Left colon (tissue), 2 donors: ENCODE results near the gene BPIFA1. TPM values are rescaled to one million over a fixed set of nuclear protein-coding genes. Genes with fewer than 3 reads are reported as not detected.

Experiments
- ATAC-seq: fragments of 200-7000 bp; cut with Tn5 transposase; one replicate; pipeline ENCODE4 v1.9.1; 2020; ENCODE audit warnings: mild to moderate bottlenecking, moderate library complexity
- DNase-seq, 2 donors: peaks; one replicate each; pipeline ENCODE4 v3.0.0-alpha.2; 2020
- intact Hi-C, 2 donors: fragments of 100-400 bp; cut with DNase I in 1 of 2; cut with micrococcal nuclease in 1 of 2; formaldehyde crosslinking; loops; one replicate each; pipeline versions ENCODE4 v1.11.2 to v1.14.0; 2022; cut with DNase I, micrococcal nuclease
- long read RNA-seq: library from polyadenylated mRNA; unstranded; transcript quantifications from one replicate; pipeline ENCODE4 v2.0.0, GENCODE V29; 2021
- total RNA-seq, 2 donors: library from RNA; stranded (reverse); fragmentation: NEBNext Ultra II Directional; extraction: Animal tissue kit (Norgen Biotek cat#: 25700); gene quantifications; one replicate each; pipeline ENCODE4 v1.2.1, GENCODE V29; 2021
- donor health status: DM: no; HTN: no; CAD: no.
- donor health status: DM: yes; HTN: yes; CAD: no.

The BPIFA1 gene
- total RNA-seq, result not detected
- long read RNA-seq, result 0 reads

DNA sequence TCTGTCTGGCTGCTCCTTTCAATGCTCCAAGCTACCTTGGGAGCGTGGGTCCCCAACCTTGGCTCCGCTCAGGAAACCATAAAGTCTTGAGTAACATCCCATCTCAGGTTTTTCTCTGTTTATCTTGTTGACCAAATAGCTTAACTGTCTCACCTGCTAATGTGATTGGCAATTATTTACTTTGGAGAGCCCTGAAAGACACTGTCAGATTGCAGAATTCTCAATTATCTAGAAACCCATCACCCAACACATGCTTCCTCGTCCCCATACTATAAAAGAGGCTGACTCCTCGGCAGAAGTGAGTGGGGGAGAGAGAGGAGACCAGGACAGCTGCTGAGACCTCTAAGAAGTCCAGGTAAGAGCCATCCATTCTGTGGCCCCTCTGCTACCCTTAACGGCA is at the start of gene BPIFA1:
BPIFA1 (plus strand) TSS at position 301 of the 400 bp plus-strand sequence. CDS start 1,716 bp downstream, outside the sequence.
- intact Hi-C loops, result no loop called here
- ATAC-seq (no peak), DNase-seq (no peak)

DNA sequence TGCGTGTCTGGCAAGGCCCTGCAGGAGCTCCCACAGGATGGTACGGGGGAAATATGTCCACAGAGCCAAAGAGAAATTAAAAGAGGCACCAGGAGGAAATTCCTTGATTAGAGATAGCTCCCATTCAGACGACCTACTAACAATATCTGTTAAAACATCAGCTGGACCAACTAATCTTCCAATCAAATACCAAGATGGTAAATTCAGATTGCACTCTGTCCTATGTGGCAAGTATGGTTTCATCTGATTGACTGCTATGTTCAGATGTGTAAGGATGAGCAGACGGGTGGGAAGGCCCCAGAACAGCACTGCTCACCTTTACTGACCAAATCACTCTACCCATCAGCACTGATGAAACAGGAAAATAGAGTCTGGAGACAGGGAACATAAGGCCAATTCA is 48.3 kb upstream of the BPIFA1 start:
- intact Hi-C loops, result no loop called here
- ATAC-seq, result no peak
- no peak for DNase-seq

DNA sequence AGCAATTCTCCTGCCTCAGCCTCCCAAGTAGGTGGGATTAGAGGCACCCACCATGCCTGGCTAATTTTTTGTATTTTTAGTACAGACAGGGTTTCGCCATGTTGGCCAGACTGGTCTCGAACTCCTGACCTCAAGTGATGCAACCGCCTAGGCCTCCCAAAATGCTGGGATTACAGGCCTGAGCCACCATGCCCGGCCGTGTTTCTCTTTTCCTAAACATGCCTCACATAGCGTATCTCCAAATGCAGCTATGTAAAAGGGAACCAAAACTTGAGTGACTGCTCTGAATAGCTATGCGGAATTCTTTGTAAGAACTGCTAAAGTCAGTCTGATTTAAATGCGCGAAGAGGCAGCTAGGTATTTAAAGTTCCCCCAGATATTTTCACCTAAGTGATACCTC is 47.4 kb upstream of the BPIFA1 start:
- intact Hi-C loops, result no loop called here
- DNase-seq (no peak), ATAC-seq (no peak)

DNA sequence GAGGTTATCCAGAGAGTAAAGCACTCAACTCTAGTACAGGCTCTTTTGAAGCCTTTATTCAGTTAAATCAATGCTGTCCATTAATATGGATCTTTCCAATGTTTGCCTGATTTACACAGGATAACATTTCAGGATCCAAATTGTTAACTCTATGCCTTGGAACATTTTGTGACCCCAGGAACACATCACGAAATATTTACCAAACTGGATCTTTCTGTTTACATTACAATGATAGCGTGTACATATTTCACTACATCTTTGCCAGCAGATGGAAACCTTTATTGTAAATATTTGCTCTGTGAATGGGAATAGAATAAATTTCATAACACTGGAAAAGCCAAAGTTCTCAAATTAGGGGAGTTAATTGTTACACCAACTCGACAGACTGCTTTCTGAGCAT is 44.3 kb upstream of the BPIFA1 start:
- ATAC-seq, result no peak

DNA sequence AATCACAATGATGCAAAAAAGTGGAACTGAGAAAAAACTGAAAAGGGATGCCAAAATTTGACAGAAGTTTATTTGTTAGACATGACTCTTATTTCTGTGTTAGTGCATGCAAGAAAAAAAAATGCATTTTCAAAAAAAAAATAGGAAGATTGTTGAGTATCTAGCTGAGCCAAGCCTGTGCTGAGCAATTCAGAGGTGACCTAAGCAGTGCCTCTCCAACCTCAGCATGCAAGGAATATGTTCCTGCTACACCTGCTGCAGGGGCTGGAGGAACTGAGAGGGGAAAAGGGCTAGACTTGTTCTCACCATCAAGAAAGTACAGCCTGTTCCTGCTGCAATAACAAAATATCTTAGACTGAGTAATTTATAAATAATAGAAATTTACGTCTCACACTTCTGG is 43.8 kb upstream of the BPIFA1 start:
- no peak for DNase-seq
- intact Hi-C loops, result no loop called here
- no peak for ATAC-seq

More for the DNA sequence above, 44.3 kb upstream of the BPIFA1 start:
- DNase-seq, result no peak
- intact Hi-C loops, result no loop called here

DNA sequence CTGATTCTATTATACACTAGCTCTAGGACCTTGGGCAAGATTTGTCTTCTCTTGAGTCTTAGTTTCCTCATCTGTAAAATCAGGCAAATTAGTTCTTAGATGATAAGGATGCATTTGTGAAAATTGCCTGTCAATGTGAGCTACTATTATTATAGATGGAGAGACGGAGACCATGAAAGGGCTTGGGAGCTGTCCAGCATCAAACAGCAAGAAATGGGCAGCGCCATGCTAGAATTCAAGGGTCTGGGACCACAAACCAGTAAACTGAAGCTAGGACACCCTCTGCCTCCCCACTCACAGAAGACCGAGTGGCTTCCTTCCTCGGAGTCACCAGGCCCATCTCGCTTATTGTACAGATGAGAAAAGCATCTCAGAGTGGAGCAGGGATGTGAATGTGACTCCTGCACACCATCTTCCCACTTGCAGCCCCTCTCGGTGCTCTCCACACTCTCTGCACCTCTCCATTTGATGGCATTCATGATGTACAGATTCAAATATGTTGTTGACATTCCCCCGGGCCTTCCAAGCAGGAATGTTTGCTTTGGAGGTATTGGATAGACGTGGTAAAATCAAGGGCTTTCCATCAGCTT is 42.8 kb upstream of the BPIFA1 start:
- ATAC-seq (no peak), DNase-seq (no peak)

DNA sequence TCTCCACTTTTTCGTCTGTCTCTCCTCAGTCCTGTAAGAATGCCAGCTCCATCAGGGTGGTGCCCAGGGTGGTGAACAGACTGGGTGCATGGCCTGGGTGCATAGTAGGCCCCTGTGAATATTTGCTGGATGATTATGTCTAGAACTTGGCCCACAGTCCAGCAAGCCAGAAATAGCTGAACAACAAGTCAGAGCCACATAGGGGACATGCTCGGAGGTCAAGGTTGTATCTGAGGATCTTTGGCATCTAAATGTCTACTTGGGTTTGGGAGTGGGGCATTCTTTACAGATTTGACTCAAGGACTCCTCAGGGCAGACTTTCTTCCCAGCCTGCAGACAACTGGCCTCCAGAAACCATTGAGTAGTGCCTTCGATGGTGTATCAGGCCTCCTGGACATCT is 36.8 kb upstream of the BPIFA1 start:
- ATAC-seq, result no peak
- no peak for DNase-seq
- intact Hi-C loops, result no loop called here

More for the DNA sequence above, 42.8 kb upstream of the BPIFA1 start:
- intact Hi-C loops, result no loop called here

DNA sequence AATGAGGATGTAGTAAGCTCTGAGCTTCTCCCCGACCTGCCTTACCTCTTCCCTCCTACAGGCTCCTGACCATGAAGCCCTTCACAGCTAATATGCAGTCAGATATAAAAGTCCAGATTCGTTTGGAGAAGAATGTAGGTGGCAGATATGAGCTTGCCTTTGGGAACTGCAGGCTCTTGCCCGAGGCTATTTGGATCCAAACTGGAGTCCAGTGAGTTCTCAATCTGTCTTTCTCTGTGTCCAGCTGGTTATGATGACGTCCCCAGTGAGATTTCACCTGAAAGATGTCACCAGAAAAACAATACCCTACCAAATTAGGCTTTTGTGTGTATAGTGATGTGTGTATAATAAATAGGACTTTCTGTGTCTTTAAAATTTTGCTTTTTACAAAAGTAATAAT is 33.3 kb upstream of the BPIFA1 start:
- DNase-seq, result no peak
- ATAC-seq, result no peak
- intact Hi-C loops, result no loop called here

DNA sequence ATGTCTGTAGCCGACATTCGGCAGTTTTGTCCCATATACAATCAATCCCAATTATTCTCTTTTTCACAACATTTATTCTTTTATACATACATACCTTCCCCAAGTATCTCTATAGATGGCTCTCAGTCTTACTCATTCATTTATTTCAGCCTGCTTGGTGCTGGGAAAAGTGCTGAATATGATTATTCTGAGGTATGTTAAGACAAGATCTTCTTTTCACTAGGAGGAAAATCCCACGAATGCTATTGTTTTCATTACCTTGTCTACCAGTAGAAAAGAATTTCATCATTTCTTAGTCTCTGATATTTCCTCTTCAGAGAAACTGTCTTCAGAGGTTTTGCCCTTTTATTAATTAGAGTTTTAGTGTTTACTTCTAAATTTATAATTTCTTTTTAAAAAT is 32.4 kb upstream of the BPIFA1 start:
- no peak for ATAC-seq
- intact Hi-C loops, result no loop called here
- no peak for DNase-seq

DNA sequence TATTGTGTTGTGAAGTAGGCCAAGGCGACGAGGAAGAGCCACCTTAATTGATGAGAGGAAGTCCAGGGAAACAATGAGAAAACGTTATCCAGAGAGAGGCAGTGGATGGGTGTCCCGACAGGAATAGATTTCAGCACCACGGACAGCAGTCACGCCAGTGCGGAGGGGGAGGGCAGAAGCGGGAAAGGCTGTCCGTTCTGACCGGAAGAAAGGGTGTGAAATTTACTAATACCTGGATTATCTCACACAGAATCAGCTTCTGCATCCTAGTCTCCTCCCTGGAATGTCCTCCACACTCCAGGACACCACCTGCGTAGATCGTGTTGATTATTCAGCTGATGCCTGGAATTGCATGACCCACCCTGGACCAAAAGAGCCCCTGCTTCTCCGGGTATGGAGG is 26.0 kb upstream of the BPIFA1 start:
- ATAC-seq (peak; percentile 66), DNase-seq (peak; percentile 34 to 71)
- intact Hi-C loops, result no loop called here

DNA sequence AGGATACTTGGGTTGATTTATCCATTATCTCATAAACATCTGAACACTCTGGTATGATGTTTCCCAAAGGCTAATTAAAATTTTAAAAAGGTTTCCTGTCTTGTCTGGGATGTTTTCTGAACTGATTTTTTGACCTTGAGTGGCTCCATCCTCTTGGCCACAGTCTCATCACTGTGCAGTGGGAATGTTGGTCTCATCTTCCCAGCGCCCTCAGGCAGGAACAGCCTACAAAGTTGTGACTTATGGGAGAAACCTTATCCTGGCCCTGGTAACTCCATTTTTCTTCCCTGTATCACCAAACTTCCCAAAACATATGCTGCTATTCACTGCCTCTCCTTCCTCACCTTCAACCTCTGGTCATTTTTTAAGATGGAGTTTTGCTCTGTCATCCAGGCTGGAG is 25.4 kb upstream of the BPIFA1 start:
- no peak for ATAC-seq

DNA sequence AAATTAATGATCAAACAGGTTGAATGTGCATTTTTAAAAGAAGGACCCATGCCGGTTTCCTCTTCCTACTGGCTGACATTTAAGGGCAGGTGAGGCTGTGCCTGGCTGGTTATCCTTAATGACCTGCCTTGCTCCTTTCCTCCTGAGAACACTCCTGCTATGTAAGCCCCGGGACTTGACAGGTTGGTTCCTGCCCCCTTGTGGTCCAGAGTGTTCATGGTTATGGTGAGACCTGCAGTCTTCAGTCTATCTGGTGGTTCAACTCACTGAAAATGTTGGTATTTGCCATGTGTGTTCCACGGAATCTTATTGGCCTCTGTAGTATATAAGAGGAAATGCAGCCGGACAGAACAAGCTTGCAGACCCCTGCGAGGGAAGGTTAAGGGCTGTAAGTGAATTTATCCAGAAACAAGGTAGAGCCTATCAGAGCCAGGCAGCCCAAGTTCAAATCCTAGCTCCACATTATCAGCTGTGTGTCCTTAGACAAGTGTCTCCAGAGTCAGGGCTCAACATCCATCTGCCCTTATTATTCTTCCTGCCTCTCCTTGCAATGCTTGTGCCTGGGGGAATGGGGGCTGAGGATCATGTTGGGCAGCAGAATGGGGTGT is 23.9 kb upstream of the BPIFA1 start:
- intact Hi-C loops, result no loop called here
- ATAC-seq (peak; percentile 54), DNase-seq (peak in 1 of 2 donors; percentile 30)

More for the DNA sequence above, 25.4 kb upstream of the BPIFA1 start:
- no peak for DNase-seq
- intact Hi-C loops, result no loop called here

DNA sequence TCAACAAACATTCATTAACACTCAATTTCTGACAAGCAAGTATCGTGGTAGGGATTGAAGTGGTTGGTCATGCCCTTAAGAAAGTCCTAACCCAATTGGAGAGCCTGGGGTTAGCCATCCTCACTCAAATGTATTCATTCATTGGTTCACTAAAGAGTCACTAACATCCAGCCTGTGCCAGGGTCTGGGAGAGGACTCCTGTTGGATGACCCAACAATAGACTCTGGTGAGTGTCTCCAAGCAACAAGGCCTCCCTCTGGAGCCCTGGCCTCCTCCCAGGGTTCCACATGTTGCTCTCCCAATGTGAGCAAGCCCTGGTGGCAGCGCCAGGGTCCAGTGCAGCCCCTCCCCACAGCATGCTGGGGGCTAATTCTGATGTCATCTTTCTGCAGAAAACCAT is 18.7 kb upstream of the BPIFA1 start, which contains the start of gene BPIFA3:
BPIFA3 (plus strand) TSS at position 301 of the 400 bp plus-strand sequence. CDS start 185 bp downstream, outside the sequence.
- DNase-seq, result no peak
- ATAC-seq, result no peak

DNA sequence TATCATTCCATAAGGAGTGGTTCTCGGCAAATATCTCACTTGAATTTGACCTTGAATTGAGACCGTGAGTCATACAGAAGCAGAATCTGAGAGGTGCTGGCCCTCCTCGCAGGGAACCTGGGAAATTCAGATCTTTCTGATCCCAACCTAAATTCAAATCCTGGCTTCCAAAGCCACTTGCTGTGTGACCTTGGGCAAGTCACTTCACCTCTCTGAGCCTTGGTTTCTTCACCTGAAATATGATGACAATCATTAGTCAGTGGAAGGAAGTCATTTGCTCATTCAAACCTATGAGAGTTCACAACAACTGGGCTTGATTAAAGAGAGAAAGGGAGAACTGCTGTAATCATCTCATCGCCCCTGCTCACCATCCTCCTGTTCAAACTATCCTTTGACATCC is 11.4 kb upstream of the BPIFA1 start:
- ATAC-seq (no peak), DNase-seq (no peak)
- intact Hi-C loops, result no loop called here

More for the DNA sequence above, 18.7 kb upstream of the BPIFA1 start, which contains the start of gene BPIFA3:
- intact Hi-C loops, result no loop called here

DNA sequence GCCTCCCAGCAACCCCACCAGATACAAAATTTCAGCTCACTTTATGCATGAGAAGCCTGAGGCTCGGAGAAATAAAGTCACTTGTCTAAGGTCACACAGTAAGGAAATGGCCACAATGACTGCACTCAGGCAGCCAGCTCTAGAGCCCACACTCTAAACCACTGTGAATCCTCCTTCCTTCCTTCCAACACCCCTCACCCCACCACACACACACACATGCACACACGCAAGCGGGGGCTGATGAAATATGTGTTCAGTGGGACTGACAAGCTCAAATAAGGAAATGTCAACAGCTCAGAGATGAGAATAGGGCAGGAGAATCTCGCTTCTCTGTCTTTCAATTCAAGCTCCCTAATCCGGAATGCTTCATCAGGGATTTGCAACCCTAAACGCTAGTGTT is 6.0 kb upstream of the BPIFA1 start:
- intact Hi-C loops, result no loop called here
- no peak for ATAC-seq
- DNase-seq, result no peak

DNA sequence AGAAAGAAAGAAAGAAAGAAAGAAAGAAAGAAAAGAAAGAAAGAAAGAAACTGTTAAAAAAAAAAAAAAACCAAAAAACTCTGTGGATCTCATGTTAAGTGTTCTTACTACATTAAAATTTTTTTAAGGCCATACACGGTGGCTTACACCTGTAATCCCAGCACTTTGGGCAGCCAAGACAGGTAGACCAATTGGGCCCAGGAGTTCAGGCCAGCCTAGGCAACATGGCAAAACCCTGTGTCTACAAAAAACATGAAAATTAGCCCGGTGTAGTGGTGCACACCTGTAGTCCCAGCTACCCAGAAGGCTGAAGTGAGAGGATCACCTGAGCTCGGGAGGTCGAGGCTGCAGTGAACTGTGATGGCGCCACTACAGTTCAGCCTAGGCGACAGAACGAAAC is 4.6 kb upstream of the BPIFA1 start:
- DNase-seq (no peak), ATAC-seq (no peak)
- intact Hi-C loops, result no loop called here

DNA sequence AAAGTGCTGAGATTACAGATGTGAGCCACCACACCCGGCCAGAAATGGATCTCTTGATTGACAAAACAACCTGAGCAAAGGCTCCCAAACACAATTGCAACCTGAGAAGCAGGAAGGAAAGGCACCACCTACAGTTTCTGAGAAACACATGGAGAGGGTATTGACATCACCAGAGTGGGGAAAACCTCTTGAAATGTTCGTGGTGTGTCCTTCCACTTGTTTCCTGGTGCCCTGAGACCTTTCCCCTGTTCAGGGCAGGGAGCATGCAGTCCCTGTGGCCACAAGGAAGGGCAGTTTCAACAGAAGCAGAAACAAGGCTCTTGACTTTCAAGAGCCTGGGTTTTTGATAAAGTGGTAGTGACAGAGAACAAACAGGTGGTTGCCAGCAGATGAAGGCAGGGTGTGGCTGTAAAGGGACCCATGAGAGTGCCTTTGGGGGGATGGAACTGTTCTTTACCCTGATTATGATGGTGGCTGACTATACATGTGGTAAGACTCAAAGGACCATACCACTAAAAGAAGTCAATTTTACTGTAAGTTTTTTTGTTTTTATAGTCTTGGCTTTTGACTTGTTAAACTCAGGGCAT is 3.2 kb upstream of the BPIFA1 start:
- ATAC-seq, result no peak
- intact Hi-C loops, result no loop called here
- DNase-seq, result no peak

DNA sequence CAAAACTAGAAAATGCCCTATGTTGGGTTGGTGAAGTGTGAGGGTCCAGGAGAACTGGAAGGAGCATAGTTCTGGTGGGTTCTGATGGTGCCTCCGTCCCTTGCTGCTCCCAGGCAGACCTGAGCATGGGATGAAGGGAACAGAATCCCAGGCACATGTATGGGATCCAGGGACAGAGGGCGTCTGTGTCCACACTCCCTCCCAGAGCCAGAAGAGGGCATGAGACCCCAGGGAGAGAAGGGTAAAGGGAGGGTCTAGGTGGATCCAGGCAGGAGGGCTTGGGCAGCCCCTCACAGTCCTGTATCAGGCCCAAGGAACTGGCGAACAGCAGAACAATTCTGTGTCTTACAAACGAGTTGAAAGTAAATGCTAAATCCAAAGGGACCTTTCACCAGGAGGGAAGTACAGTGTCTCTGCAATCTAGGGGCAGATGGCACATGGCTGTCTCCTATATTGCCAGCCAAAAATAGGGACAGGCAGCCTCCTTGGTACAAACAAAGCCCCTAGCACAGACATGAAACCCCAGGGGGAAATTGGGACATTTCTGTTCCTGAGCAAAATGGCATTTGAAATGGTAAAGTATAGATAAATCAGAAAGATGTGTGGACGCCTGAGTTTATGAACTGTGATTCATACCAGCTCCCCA is 2.5 kb upstream of the BPIFA1 start:
- intact Hi-C loops, result no loop called here
- no peak for ATAC-seq

DNA sequence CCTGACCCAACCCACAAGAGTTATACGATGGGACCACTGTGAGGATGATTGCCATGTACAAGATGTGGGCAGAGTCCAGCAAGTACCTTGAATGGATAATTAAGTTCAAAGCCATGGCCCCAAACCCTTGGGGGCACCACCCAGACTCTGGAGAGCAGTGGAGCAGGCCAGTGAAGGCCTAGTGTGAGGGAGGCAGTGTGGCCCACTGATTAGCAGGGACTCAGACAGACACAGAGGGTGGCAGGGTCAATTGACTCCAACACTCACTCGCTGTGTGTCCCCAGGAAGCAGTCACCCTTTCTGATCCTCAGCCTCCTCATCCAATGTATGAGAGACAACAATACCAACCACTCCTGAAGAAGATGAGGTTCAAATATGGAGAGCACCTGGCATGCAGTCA is 1.7 kb upstream of the BPIFA1 start:
- ATAC-seq (no peak), DNase-seq (no peak)
- intact Hi-C loops, result no loop called here

More for the DNA sequence above, 2.5 kb upstream of the BPIFA1 start:
- DNase-seq, result no peak

DNA sequence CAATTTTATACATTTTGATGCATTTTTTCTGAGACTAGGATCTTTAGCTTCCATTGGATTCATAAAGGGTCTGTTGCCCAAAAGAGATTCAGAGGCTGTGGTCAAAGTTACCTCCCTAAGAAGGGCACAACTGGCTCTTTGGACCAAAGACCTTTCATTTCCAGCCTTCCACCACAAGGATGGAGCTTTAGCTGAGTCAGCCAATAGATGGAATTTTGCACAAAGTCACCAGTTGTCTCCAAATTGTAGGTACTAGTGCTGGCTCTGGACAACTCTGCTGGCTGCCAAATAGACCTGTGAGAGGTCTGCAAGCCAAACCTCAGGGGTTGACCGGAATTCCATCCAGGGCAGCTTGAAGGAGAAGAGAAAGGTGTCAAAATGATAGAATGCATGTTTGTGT is 555 bp downstream of the BPIFA1 start:
- intact Hi-C loops, result no loop called here
- DNase-seq (no peak), ATAC-seq (no peak)
